Spleen (tissue), 7 donors: ENCODE data around the gene CLEC16A.

Source experiments
- CTCF ChIP-seq, 11 experiments: fragments of 200-600 bp in 7 of 11; fragments of 450-650 bp in 4 of 11; sonication (generic) in 4 of 11; IDR thresholded peaks in 8 of 11; conservative IDR thresholded peaks in 3 of 11; 1 replicate in 7 of 11; 2 replicates in 4 of 11; pipeline versions ENCODE4 v1.4.0 to v1.8.0; 2016 to 2021; ENCODE audit warnings: antibody characterized with exemption in 11 of 11, inconsistent platforms in 4 of 11, mild to moderate bottlenecking in 1 of 11
- POLR2A ChIP-seq, 3 donors: fragments of 450-650 bp; IDR thresholded peaks; one replicate each; pipeline ENCODE4 v1.5.1; 2017; ENCODE audit warnings: antibody characterized with exemption in 3 of 3, mild to moderate bottlenecking in 1 of 3
- POLR2AphosphoS5 ChIP-seq, 3 donors: sonication (generic); formaldehyde crosslinking; IDR thresholded peaks; one replicate each; pipeline ENCODE4 v1.5.1; 2017; ENCODE audit warnings: antibody characterized with exemption in 3 of 3
- donor health status: DM: no; HTN: no; CAD: no; lungs with moderate emphysema.
- donor health status: DM: no; HTN: no; CAD: no.
- donor health status: DM: no; HTN: no; CAD: no.

- TF ChIP-seq CTCF (IDR thresholded peaks at IDR 0.05 in 8 of 11, conservative IDR thresholded peaks at IDR 0.05 in 3 of 11) (no peak), POLR2A (IDR thresholded peaks at IDR 0.05) (no peak), POLR2AphosphoS5 (IDR thresholded peaks at IDR 0.05) (no peak)
These were observed 136.8 kb downstream of the CLEC16A start for GRCh38 chr16:11080999-11081630.
